ENCODE measurements around the gene TMEM233. TPM values are rescaled to one million over a fixed set of nuclear protein-coding genes. Genes with fewer than 3 reads are reported as not detected.
"Not testable (repeated sequence)": the region's sequence is repeated elsewhere in the genome, so short reads cannot be mapped to it uniquely, and the experiment has no call there.

Gene TMEM233
- total RNA-seq, 1 experiment from 2014 or later: not detected

- Histone ChIP-seq H3K27ac (no peak overlapping the region), H3K27me3 (replicated peaks) (peaks cover 4% of the 10 kb centered on the region; the same call in 1 of the 2 replicates), H3K4me1 (replicated peaks) (no peaks in the 10 kb centered on the region), H3K36me3 (no peaks in the 10 kb centered on the region), H3K9me3 (replicated peaks) (no peaks in the 10 kb centered on the region), H3K4me3 (no peak overlapping the region)
- no peak for DNase-seq (ENCODE audit: low read depth in 1 of 2, low spot score in 2 of 2)
Measured at GRCh38 chr12:119652665-119653064, 59.1 kb downstream of the TMEM233 start.

- not testable (repeated sequence) for DNase-seq (ENCODE audit: low read depth in 1 of 2, low spot score in 2 of 2); H3K4me3 ChIP-seq; H3K9me3 ChIP-seq (replicated peaks); H3K36me3 ChIP-seq; H3K4me1 ChIP-seq (replicated peaks); H3K27ac ChIP-seq; H3K27me3 ChIP-seq (replicated peaks)
Measured at GRCh38 chr12:119657001-119657400, 63.4 kb downstream of the TMEM233 start.

DNA sequence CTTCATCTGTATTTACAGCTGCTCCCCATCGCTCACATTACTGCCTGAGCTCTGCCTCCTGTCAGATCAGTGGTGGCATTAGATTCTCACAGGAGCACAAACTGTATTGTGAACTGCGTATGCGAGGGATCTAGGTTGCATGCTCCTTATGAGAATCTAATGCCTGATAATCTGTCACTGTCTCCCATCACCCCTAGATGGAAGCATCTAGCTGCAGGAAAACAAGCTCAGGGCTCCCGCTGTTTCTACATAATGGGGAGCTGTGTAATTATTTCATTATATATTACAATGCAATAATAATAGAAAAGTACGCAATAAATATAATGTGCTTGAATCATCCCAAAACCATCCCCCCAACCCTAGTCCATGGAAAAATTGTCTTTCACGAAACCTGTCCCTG, 64.6 kb downstream of the TMEM233 start:
- H3K4me3 ChIP-seq; H3K36me3 ChIP-seq; H3K9me3 ChIP-seq (replicated peaks); H3K27ac ChIP-seq; H3K27me3 ChIP-seq (replicated peaks); DNase-seq (ENCODE audit: low read depth in 1 of 2, low spot score in 2 of 2); H3K4me1 ChIP-seq (replicated peaks): not testable (repeated sequence)

GRCh38 chr12:119659289-119659897, 65.8 kb downstream of the TMEM233 start:
- H3K4me3 ChIP-seq: no peak overlapping the region
- no peaks in the 10 kb centered on the region for H3K9me3 ChIP-seq (replicated peaks)
- H3K36me3 ChIP-seq: no peaks in the 10 kb centered on the region
- 0 out of 2 replicates have a peak, but pooled peaks cover 7% of the 10 kb centered on the region for H3K27me3 ChIP-seq (replicated peaks)
- H3K27ac ChIP-seq: no peak overlapping the region
- no peaks in the 10 kb centered on the region for H3K4me1 ChIP-seq (replicated peaks)
- DNase-seq (ENCODE audit: low read depth in 1 of 2, low spot score in 2 of 2): no peak

GRCh38 chr12:119660076-119660475, 66.5 kb downstream of the TMEM233 start:
- Histone ChIP-seq H3K27me3 (replicated peaks) (0 out of 2 replicates have a peak, but pooled peaks cover 7% of the 10 kb centered on the region), H3K27ac (no peak overlapping the region), H3K36me3 (no peaks in the 10 kb centered on the region), H3K4me1 (replicated peaks) (no peaks in the 10 kb centered on the region), H3K9me3 (replicated peaks) (no peaks in the 10 kb centered on the region), H3K4me3 (no peak overlapping the region)
- no peak for DNase-seq (ENCODE audit: low read depth in 1 of 2, low spot score in 2 of 2)

GRCh38 chr12:119661882-119662281, 68.3 kb downstream of the TMEM233 start:
- Histone ChIP-seq H3K36me3 (no peaks in the 10 kb centered on the region), H3K27ac (no peak overlapping the region)

DNA sequence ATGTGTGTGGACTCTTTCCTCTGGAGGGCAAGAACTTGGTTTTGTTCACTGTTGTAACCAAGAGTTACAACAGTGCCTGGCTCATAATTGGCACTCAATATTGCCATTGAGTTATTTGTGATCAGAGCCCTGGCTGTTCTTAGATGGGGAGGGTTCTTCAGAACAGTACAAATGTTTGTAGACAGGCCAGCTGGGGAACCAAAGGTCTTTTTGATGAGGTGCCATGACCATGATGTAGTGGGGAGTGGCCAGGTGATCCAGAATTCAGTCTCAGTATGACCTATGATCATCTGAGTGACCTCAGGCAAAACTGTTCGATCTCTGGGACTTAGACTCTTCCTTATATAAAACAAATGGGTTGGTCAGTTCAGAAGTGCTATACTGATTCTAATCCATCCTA, 71.1 kb downstream of the TMEM233 start:
- H3K36me3 ChIP-seq: no peaks in the 10 kb centered on the region
- H3K9me3 ChIP-seq (replicated peaks): no peaks in the 10 kb centered on the region
- H3K4me3 ChIP-seq: no peak overlapping the region
- H3K27me3 ChIP-seq (replicated peaks): peaks cover 7% of the 10 kb centered on the region; the same call in 1 of the 2 replicates
- H3K4me1 ChIP-seq (replicated peaks): peaks cover 4% of the 10 kb centered on the region; the same call in 1 of the 2 replicates
- no peak overlapping the region for H3K27ac ChIP-seq
- no peak for DNase-seq (ENCODE audit: low read depth in 1 of 2, low spot score in 2 of 2)

More at GRCh38 chr12:119661882-119662281, 68.3 kb downstream of the TMEM233 start:
- Histone ChIP-seq H3K9me3 (replicated peaks) (no peaks in the 10 kb centered on the region), H3K4me3 (no peak overlapping the region), H3K27me3 (replicated peaks) (peaks cover 7% of the 10 kb centered on the region; the same call in 1 of the 2 replicates), H3K4me1 (replicated peaks) (no peaks in the 10 kb centered on the region; the same call in 1 of the 2 replicates)
- DNase-seq (ENCODE audit: low read depth in 1 of 2, low spot score in 2 of 2): no peak

DNA sequence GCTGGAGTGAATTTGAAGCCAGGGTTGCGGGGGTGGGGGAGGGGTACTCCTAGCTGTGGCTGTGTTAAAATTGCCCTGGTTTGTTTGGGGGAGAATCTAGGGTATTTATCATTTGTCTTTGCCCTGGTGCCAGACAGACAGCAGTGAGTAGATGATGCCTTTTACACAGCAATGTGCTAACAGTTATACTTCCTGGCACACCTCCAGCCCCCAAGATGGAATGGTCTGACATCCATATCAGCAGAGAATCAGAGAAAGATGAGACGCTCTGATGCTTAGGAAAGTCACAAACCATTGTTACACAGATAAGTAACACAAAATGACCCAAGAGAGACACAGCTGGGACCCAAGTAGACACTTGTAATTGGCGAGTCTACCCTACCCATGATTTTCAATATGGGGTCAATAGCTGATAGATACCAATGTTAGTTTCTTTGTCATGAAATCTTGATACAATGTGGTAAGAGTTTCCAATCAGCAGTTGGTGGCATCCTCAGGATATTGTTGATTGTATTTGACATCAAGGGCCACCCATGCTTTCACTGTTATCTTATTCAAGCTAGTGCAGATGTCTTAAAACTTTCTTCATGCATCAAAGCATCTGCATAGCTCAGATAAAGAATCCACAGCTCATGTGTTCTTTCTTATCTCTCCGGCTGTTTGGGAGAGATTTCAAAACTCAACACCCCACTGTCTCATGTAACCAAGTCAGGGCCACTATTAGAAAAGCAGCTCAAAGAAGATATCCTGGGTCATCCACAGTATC, 71.8 kb downstream of the TMEM233 start:
- Histone ChIP-seq H3K27me3 (replicated peaks) (peaks cover under 1% of the 10 kb centered on the region; the same call in 1 of the 2 replicates), H3K4me3 (no peak overlapping the region), H3K9me3 (replicated peaks) (no peaks in the 10 kb centered on the region), H3K36me3 (peaks cover 6% of the 10 kb centered on the region; the same call in 1 of the 2 replicates), H3K27ac (no peak overlapping the region), H3K4me1 (replicated peaks) (peaks cover 4% of the 10 kb centered on the region; the same call in 1 of the 2 replicates)
- DNase-seq (ENCODE audit: low read depth in 1 of 2, low spot score in 2 of 2): no peak

- no peaks in the 10 kb centered on the region for H3K9me3 ChIP-seq (replicated peaks)
- peaks cover 4% of the 10 kb centered on the region; the same call in 1 of the 2 replicates for H3K4me1 ChIP-seq (replicated peaks)
- H3K36me3 ChIP-seq: peaks cover 16% of the 10 kb centered on the region
- H3K27me3 ChIP-seq (replicated peaks): no peaks in the 10 kb centered on the region; the same call in 1 of the 2 replicates
- H3K27ac ChIP-seq: no peak overlapping the region
- DNase-seq (ENCODE audit: low read depth in 1 of 2, low spot score in 2 of 2): no peak
- H3K4me3 ChIP-seq: no peak overlapping the region
Measured at GRCh38 chr12:119666226-119666795, 72.7 kb downstream of the TMEM233 start.

GRCh38 chr12:119666900-119667576, 73.5 kb downstream of the TMEM233 start:
- H3K9me3 ChIP-seq (replicated peaks): no peaks in the 10 kb centered on the region
- peaks cover 4% of the 10 kb centered on the region; the same call in 1 of the 2 replicates for H3K4me1 ChIP-seq (replicated peaks)
- peaks cover 23% of the 10 kb centered on the region for H3K36me3 ChIP-seq
- H3K27ac ChIP-seq: no peak overlapping the region
- no peaks in the 10 kb centered on the region; the same call in 1 of the 2 replicates for H3K27me3 ChIP-seq (replicated peaks)
- H3K4me3 ChIP-seq: peak overlapping the region; percentile 77
- DNase-seq (ENCODE audit: low read depth in 1 of 2, low spot score in 2 of 2): no peak

GRCh38 chr12:119667577-119668323, 74.2 kb downstream of the TMEM233 start, which contains the start of gene PRKAB1:
Gene PRKAB1, plus strand, starts transcription at chr12:119668133. Its CDS starts 112 bp downstream, at chr12:119668245.
- H3K27ac ChIP-seq: peak within 1 kb of the TSS; percentile 41
- peak; percentile 88 to 95 for DNase-seq (ENCODE audit: low read depth in 1 of 2, low spot score in 2 of 2)
- H3K4me3 ChIP-seq: peak within 1 kb of the TSS; percentile 77
- H3K36me3 ChIP-seq: peaks cover 30% of the 10 kb centered on the region
- H3K27me3 ChIP-seq (replicated peaks): no peaks in the 10 kb centered on the region; the same call in 1 of the 2 replicates
- peaks cover 4% of the 10 kb centered on the region; the same call in 1 of the 2 replicates for H3K4me1 ChIP-seq (replicated peaks)
- H3K9me3 ChIP-seq (replicated peaks): no peaks in the 10 kb centered on the region

GRCh38 chr12:119668324-119668841, 74.8 kb downstream of the TMEM233 start:
- Histone ChIP-seq H3K4me1 (replicated peaks) (peaks cover 4% of the 10 kb centered on the region; the same call in 1 of the 2 replicates), H3K36me3 (peaks cover 37% of the 10 kb centered on the region), H3K27me3 (replicated peaks) (no peaks in the 10 kb centered on the region; the same call in 1 of the 2 replicates), H3K4me3 (peak overlapping the region; percentile 77), H3K9me3 (replicated peaks) (no peaks in the 10 kb centered on the region), H3K27ac (peak overlapping the region; percentile 41; the same call in 1 of the 2 replicates)
- DNase-seq (ENCODE audit: low read depth in 1 of 2, low spot score in 2 of 2): no peak
